GM18867 (cell line): ENCODE results near the gene PPBP.

ENCODE experiments used
- ATAC-seq: cut with Tn5 transposase; IDR thresholded peaks from one replicate; pipeline ENCODE4 v1.9.1; 2021; ENCODE audit warnings: mild to moderate bottlenecking, moderate library complexity; ENCODE audit not compliant: unreplicated experiment

PPBP gene

DNA sequence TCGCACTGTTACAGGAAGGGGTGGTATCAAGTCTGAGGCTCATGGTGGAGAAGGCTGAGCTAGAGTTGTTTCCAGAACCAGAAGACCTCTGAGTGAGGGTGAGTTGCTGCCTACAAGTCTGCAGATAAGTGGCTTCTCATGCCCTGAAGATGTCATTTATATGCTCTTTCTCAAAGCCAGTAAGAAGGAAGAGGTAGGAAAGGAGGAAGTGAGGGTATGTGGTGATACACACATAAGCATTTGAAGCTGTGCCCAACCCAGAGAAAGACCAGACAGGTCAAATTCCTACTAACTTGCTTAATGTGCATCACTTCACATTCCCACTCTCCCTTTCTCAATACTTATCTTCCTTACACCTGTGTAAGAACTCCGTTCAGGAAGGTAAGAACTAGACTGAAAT, at the start of gene PPBP:
Gene PPBP (minus strand): TSS at position 130 of the 400 bp plus-strand sequence. CDS start 87 bp downstream, at position 43.
- ATAC-seq, result no peak

- ATAC-seq, result no peak
These were observed 49.3 kb upstream of the PPBP start for GRCh38 chr4:74037076-74037955.

GRCh38 chr4:74033739-74034138, 45.7 kb upstream of the PPBP start:
- ATAC-seq, result no peak

DNA sequence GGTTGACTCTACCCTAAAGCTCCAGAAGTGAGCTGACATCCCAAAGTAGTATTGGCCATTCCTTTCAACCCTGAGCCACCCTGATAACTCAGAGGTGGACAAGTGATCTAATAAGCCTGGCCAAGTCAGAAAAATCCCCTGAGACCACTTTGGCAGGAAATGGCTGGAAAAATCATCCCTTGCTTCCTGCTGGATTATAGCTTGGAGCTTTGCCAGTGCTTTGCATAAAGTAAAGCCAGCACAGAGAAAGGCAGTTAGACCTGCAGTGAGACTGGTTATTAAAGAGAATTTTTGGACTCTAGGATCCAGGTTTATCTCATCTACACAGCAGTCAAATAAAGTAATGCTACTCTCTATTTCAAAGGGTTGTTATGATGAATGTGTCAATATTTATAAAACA, 44.1 kb upstream of the PPBP start:
- no peak for ATAC-seq

DNA sequence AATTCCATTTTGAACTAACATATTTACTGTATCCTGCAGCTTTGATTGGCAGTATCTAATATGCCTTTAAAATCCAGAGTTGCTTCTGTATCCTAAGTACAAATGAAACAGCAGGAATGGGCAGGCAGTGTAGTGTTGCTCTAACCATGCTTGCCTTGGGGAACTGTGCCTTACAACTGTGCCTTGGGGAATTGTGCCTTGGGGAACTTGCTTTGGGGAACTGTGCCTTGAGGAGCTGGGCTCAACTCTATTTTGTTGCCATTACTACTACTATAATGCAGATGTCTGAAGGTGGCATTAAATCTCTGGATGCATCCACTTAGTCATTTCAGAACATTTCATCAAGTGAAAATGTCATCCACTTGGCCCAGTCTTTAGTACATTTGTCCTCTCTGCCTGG, 43.6 kb upstream of the PPBP start:
- ATAC-seq, result no peak

DNA sequence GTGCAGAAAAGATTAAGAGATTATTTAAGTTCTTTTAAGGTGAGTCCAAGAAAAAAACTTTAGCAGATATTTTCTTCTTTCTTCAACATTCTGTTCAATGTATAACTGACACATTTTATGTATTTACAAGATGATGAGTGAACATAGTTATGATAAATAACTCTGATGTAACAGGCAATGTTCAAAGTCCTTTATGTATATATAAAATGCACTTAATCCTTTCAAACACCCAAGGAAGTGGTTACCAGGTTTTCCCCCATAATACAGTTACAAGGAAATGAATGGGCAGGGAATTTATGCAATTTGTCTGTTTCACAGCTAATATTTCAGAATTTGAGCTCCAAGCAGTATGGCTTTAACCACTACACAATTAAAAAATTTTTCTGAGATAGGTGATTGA, 42.3 kb upstream of the PPBP start:
- ATAC-seq, result no peak

GRCh38 chr4:74028504-74028903, 40.5 kb upstream of the PPBP start:
- ATAC-seq, result no peak

DNA sequence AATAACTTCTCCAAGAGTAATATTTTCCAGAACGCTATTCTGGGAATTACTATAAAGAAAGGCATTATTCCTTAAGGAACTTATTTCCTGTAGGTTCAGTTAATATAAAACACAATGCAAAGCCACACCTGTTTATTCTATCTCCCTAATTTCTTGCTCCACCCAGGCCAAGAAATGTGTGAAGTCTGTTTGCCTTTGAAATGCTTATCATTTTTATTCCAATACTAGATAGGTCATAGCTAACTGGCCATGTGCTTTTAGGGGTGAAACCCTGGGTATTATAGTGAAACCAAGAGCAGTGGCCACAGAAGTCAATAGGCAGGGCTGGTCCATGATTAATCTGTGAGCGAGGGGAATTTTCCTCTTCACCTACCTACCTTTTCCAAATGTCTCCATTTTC, 35.7 kb upstream of the PPBP start:
- no peak for ATAC-seq

DNA sequence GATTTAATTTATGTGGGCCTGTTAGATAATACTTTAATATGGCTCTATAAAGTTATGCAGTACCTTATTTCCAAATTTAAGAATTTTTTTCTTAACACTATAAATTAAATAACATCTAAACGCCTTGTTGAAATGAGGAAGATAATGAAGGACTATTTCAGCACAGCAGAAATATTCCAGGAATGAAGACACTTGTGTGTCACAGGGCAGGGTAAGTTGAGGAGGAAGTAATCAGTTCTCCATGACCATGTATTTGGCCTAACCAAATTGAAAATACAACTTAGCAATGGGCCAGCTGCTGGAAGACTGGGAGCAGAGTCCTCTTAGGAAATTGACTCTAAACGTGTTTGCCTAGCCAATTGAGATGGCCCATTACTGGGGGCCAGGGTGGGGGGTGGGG, 33.6 kb upstream of the PPBP start:
- no peak for ATAC-seq

GRCh38 chr4:74018771-74019170, 30.8 kb upstream of the PPBP start:
- no peak for ATAC-seq

GRCh38 chr4:74018116-74018515, 30.1 kb upstream of the PPBP start:
- no peak for ATAC-seq

GRCh38 chr4:74016068-74016467, 28.1 kb upstream of the PPBP start:
- ATAC-seq, result peak; percentile 53

DNA sequence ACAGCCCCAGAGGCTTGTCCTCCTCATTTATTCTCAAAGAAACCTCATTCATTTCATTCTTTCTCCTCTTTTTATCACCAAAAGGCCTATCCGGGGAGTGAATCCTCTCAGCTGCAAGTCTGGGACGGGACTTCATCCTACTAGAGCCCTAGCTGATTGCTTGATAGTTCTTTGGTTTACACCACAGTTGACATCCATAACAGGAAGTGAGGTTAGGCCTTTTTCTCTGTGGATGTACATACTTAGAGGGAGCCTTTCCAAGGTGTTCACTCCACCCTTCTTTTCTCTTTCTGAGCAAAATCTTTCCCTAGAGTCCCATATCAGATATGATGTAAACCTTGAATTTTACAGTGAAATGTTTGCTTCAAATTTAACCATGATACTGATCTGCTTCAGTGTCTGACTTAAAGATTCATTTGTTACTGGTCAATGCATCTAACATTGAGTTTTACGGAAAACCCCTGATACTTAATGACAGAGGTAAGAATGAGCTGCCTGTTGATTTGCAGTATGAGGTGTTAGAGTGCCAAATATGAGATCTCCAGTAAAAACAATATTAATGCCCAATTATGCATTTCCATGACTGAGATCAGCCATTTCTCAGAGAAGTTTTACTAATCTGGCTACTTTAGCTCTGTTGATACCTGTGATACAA, 27.3 kb upstream of the PPBP start:
- ATAC-seq, result no peak

DNA sequence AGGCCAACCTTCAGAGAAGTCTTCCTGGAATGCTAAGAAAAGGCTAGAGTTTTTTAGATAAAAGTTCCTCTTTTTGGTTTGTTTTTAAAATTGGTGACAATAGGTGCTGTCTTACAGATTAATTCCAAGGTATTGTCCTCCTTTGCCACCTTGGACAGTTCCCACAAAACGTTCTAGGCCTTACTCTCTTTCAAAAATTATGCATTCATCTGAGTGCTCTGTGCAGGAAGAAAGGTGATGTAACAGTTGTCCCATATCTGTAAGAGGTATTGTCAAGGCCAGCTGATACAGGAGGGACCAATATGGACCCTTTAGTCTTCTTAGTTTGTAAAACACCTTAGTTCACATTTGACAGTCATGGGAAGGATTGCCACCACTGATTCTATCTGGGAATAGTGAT, 26.3 kb upstream of the PPBP start:
- ATAC-seq, result no peak

- no peak for ATAC-seq
These were observed 25.3 kb upstream of the PPBP start for GRCh38 chr4:74013264-74013663.

DNA sequence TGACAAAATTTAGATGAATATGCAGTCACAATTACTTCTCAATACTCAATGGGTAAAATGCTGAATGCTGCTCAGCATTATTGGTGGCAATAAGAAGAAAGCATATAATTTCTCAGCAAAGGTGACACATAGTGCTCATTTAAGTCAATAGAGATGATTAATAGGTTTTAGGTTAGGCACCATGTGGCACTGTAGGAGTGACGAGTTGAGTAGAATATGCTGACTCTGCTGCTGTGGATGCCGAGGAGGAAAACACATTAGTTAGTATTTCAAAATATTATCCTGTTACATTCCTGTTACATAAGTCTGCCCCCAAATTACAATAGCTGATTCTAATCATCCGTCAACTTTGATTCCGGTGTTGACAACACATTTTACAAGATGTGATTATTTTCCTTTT, 24.1 kb upstream of the PPBP start:
- ATAC-seq, result no peak

- ATAC-seq, result no peak
These were observed 21.3 kb upstream of the PPBP start for GRCh38 chr4:74009307-74009706.

GRCh38 chr4:74006009-74006476, 18.1 kb upstream of the PPBP start:
- no peak for ATAC-seq

DNA sequence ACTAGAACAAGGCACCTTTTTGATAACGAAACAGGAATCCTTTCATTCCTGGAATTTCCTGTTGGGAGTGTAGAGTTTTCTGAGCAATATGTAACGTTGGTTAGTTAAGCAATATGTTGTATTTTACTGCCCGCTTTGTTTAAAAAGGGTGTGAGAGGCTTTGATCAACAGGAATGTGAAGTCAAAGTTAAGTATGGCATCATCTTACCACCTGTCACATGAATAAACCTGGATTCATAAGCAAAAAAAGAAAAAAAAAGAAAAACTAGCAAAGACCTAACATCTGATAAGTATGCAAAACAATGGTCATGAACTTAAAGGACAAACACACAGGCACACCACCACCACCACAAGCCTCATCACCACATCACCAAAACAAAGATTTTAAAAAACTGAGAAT, 17.5 kb upstream of the PPBP start:
- no peak for ATAC-seq

DNA sequence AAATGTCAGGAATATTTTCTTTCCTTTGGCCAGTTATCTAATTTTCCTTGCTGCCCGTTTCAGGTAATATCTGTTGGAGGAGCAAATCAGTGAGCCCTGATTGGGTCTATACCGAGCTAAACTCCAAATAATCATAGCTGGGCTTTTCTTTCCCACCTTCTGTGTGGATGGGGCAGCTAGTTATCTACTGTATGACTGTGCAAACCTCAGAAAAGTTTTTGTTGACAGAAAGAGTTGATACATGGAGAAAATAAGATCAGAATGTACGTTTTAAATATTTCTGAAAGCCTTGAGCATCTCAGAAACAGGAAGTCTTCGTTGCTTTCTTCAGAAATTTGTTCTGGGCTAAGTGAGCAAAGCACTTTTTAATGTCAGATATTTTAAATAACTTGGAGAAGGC, 16.7 kb upstream of the PPBP start:
- no peak for ATAC-seq

DNA sequence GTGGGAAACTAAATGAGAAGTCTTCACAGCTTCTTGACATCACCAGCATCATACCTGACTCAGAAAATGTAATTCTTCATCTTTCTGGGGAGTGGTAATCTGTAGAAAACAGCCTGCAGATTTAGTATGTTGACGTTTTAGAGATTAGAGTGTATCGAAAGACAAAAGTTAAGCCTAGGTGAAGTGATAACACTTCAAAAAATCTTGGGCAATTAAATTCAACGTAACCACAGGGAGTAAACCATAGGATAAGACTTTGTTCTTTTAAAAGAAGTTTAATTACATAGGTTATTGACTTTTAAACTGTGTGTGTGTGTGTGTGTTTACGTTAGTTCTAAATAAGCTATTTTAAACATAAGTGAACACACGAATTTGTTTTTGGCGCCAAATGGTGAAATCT, 12.3 kb upstream of the PPBP start:
- no peak for ATAC-seq
